ENCODE results near the gene HMMR.

Gene HMMR

DNA sequence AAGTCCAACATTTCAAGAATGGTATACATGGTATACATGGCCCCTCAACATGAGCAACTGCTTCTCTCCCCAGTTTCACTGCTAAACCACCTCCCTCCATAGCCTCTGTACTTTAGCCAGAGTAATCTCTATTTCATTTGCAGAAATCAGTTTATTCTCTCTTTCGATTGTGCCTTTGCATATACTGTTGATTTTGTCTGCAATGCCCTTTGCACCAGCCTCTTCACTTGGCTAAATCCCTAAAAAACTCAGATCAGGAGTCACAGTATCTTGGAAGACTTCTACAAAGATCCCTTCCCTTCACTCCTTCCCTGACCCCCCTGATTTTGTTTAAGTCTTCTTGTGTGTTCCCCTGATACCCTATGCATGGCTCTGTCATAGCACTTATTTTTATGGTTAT lies 27.9 kb upstream of the HMMR start:
- Histone ChIP-seq H3K36me3 (replicated peaks; ENCODE audit: low read depth, low read length) (no peaks in the 10 kb centered on the region), H3K9ac (ENCODE audit: low read length) (no peak overlapping the region), H3K4me2 (ENCODE audit: low read length) (no peak overlapping the region), H3K4me3 (ENCODE audit: low read length) (no peak overlapping the region), H3K27me3 (ENCODE audit: low read depth, low read length) (no peaks in the 10 kb centered on the region), H2AFZ (ENCODE audit: low read depth, low read length) (no peak overlapping the region), H3K4me1 (ENCODE audit: low read length) (peaks cover 10% of the 10 kb centered on the region; the same call in 1 of the 2 replicates), H3K27ac (ENCODE audit: low read length) (no peak overlapping the region), H3K9me3 (ENCODE audit: insufficient read depth, low read length) (no peaks in the 10 kb centered on the region), H3K79me2 (ENCODE audit: low read length) (peaks cover 2% of the 10 kb centered on the region), H4K20me1 (ENCODE audit: insufficient read depth, low read length) (no peaks in the 10 kb centered on the region)
- TF ChIP-seq, protein P1, sequence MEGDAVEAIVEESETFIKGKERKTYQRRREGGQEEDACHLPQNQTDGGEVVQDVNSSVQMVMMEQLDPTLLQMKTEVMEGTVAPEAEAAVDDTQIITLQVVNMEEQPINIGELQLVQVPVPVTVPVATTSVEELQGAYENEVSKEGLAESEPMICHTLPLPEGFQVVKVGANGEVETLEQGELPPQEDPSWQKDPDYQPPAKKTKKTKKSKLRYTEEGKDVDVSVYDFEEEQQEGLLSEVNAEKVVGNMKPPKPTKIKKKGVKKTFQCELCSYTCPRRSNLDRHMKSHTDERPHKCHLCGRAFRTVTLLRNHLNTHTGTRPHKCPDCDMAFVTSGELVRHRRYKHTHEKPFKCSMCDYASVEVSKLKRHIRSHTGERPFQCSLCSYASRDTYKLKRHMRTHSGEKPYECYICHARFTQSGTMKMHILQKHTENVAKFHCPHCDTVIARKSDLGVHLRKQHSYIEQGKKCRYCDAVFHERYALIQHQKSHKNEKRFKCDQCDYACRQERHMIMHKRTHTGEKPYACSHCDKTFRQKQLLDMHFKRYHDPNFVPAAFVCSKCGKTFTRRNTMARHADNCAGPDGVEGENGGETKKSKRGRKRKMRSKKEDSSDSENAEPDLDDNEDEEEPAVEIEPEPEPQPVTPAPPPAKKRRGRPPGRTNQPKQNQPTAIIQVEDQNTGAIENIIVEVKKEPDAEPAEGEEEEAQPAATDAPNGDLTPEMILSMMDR (IDR thresholded peaks at IDR 0.05; ENCODE audit: low read depth, low read length), result no peak
- no peak for TF ChIP-seq EZH2phosphoT487 (IDR thresholded peaks at IDR 0.05; ENCODE audit: low read depth)

DNA sequence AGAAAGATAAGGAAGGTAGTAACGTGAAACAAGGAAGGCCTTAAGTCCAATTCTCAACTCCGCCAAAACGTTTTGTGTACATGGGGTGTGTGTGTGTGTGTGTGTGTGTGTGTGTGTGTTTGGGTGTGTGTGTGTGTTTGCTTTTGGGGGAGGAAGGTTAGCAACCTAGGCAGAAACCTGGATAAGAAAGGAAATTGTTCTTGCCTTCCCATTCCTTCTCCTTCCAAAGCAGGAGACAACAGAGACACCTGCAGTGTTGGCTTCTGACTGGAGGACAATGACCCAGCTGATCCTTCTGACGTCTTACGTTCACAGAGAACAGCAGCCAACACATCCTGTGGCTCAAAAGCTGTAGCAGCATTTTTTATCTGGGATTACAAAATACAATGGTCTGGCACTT lies 27.2 kb upstream of the HMMR start:
- Histone ChIP-seq H3K9me3 (ENCODE audit: insufficient read depth, low read length) (no peaks in the 10 kb centered on the region), H3K9ac (ENCODE audit: low read length) (no peak overlapping the region), H2AFZ (ENCODE audit: low read depth, low read length) (no peak overlapping the region), H3K4me2 (ENCODE audit: low read length) (no peak overlapping the region), H3K4me3 (ENCODE audit: low read length) (no peak overlapping the region), H3K27ac (ENCODE audit: low read length) (no peak overlapping the region), H3K79me2 (ENCODE audit: low read length) (peaks cover 9% of the 10 kb centered on the region), H3K36me3 (replicated peaks; ENCODE audit: low read depth, low read length) (peaks cover 2% of the 10 kb centered on the region), H3K27me3 (ENCODE audit: low read depth, low read length) (no peaks in the 10 kb centered on the region), H3K4me1 (ENCODE audit: low read length) (peaks cover 10% of the 10 kb centered on the region; the same call in 1 of the 2 replicates), H4K20me1 (ENCODE audit: insufficient read depth, low read length) (no peaks in the 10 kb centered on the region)
- TF ChIP-seq EZH2phosphoT487 (IDR thresholded peaks at IDR 0.05; ENCODE audit: low read depth), result no peak
- TF ChIP-seq, protein P1 (IDR thresholded peaks at IDR 0.05; ENCODE audit: low read depth, low read length), result no peak

DNA sequence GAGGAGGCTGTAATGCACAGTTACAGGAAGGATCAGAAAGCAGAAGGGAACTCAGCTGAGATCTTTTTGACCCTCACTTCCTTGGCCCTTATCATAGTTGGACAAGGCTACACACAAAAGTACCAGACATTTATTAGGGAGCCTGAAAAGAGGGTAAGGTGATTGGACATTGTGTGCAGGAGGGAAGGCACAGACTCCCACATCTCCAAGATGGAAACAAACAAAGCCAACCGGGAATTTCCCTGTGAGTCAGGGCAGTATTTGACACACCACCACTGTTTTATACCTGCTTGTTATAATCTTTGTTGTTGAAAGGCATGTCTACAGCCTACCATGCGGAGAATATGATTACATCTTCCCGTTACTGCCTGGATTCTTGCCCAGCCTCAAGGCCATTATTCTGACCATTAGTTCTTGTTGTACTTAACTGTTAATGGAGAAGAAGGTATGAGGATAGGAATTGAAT lies 26.0 kb upstream of the HMMR start:
- Histone ChIP-seq H3K9ac (ENCODE audit: low read length) (no peak overlapping the region), H3K36me3 (replicated peaks; ENCODE audit: low read depth, low read length) (peaks cover 10% of the 10 kb centered on the region), H3K4me1 (ENCODE audit: low read length) (peaks cover 16% of the 10 kb centered on the region), H3K27ac (ENCODE audit: low read length) (no peak overlapping the region), H3K4me3 (ENCODE audit: low read length) (no peak overlapping the region), H3K27me3 (ENCODE audit: low read depth, low read length) (no peaks in the 10 kb centered on the region), H2AFZ (ENCODE audit: low read depth, low read length) (no peak overlapping the region), H4K20me1 (ENCODE audit: insufficient read depth, low read length) (peaks cover 6% of the 10 kb centered on the region), H3K9me3 (ENCODE audit: insufficient read depth, low read length) (no peaks in the 10 kb centered on the region), H3K79me2 (ENCODE audit: low read length) (peaks cover 20% of the 10 kb centered on the region), H3K4me2 (ENCODE audit: low read length) (no peak overlapping the region)
- TF ChIP-seq EZH2phosphoT487 (IDR thresholded peaks at IDR 0.05; ENCODE audit: low read depth), result no peak
- TF ChIP-seq, protein P1 (IDR thresholded peaks at IDR 0.05; ENCODE audit: low read depth, low read length), result no peak

- Histone ChIP-seq H3K27me3 (ENCODE audit: low read depth, low read length) (no peaks in the 10 kb centered on the region), H3K9me3 (ENCODE audit: insufficient read depth, low read length) (no peaks in the 10 kb centered on the region), H3K36me3 (replicated peaks; ENCODE audit: low read depth, low read length) (peaks cover 27% of the 10 kb centered on the region), H3K79me2 (ENCODE audit: low read length) (peaks cover 40% of the 10 kb centered on the region), H3K27ac (ENCODE audit: low read length) (peak overlapping the region; percentile 7; the same call in 1 of the 2 replicates), H3K4me1 (ENCODE audit: low read length) (peaks cover 18% of the 10 kb centered on the region), H3K4me2 (ENCODE audit: low read length) (peak overlapping the region; percentile 77), H3K9ac (ENCODE audit: low read length) (peak overlapping the region; percentile 64), H4K20me1 (ENCODE audit: insufficient read depth, low read length) (peaks cover 21% of the 10 kb centered on the region), H2AFZ (ENCODE audit: low read depth, low read length) (peak overlapping the region; percentile 66), H3K4me3 (ENCODE audit: low read length) (peak overlapping the region; percentile 75)
- TF ChIP-seq EZH2phosphoT487 (IDR thresholded peaks at IDR 0.05; ENCODE audit: low read depth), result no peak
- TF ChIP-seq, protein P1 (IDR thresholded peaks at IDR 0.05; ENCODE audit: low read depth, low read length), result no peak
Observed at GRCh38 chr5:163436515-163436914, 23.9 kb upstream of the HMMR start.
